OCI-LY3 (cell line): ENCODE measurements around the gene MRRF.

ENCODE experiments used
- CTCF ChIP-seq: fragments of 200-600, 300-600 bp; sonication (generic); IDR thresholded peaks from 2 replicates; pipeline ENCODE4 v1.5.1; 2014; ENCODE audit warnings: antibody characterized with exemption, low read length, low read depth
- EZH2phosphoT487 ChIP-seq: fragments of 200-600 bp; shearing (Covaris generic); IDR thresholded peaks from 2 replicates; pipeline ENCODE4 v1.6.1; 2018; ENCODE audit warnings: antibody characterized with exemption, mixed run types, low read depth

GRCh38 chr9:122376796-122377195 is 112.1 kb downstream of the MRRF start:
- TF ChIP-seq CTCF (no peak), EZH2phosphoT487 (no peak)
